ENCODE results near the gene ZBTB40.

DNA sequence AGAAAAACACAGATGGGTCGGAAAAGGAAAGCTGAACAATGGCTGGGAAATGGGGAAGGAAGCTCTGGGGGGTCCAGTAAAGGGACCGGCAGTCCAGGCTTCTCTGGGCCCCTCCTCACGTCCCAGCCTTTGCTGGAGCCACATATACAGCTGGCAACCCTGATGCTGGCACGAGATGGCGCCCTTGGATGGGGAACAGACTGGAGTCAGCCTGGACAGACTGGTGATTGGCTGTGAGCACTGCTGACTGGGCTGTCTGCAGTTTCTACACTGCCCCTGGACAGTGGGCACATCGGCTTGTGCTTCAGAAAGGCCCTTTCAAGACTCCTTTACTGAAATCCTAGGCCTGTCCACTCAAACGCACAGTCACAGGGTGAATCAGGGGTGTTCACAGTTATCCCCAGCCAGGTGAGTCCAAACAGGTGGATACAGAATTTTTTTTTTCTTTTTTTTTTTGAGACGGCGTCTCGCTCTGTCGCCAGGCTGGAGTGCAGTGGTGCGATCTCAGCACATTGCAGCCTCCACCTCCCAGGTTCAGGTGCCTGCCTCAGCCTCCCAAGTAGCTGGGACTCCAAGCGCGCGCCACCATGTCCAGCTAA is 31.1 kb upstream of the ZBTB40 start:
- TF ChIP-seq, protein P1, sequence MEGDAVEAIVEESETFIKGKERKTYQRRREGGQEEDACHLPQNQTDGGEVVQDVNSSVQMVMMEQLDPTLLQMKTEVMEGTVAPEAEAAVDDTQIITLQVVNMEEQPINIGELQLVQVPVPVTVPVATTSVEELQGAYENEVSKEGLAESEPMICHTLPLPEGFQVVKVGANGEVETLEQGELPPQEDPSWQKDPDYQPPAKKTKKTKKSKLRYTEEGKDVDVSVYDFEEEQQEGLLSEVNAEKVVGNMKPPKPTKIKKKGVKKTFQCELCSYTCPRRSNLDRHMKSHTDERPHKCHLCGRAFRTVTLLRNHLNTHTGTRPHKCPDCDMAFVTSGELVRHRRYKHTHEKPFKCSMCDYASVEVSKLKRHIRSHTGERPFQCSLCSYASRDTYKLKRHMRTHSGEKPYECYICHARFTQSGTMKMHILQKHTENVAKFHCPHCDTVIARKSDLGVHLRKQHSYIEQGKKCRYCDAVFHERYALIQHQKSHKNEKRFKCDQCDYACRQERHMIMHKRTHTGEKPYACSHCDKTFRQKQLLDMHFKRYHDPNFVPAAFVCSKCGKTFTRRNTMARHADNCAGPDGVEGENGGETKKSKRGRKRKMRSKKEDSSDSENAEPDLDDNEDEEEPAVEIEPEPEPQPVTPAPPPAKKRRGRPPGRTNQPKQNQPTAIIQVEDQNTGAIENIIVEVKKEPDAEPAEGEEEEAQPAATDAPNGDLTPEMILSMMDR (conservative IDR thresholded peaks at IDR 0.05; ENCODE audit: low read length), result peak; percentile 81
- TF ChIP-seq EZH2phosphoT487 (IDR thresholded peaks at IDR 0.05; ENCODE audit: borderline replicate concordance), result no peak
